Liver (tissue), 9 donors: ENCODE results near the gene KLF12. TPM values are rescaled to one million over a fixed set of nuclear protein-coding genes. Genes with fewer than 3 reads are reported as not detected.

Experiments used
- DNase-seq: peaks from one replicate; pipeline ENCODE4 v3.0.0-alpha.2; 2017; ENCODE audit warnings: low spot score
- H3K27ac ChIP-seq, 2 donors: one replicate each; pipeline ENCODE4 v1.7.0; 2013; ENCODE audit warnings: inconsistent platforms in 2 of 2, low read length in 2 of 2, control low read depth in 1 of 2, low read depth in 1 of 2, mild to moderate bottlenecking in 1 of 2
- H3K27me3 ChIP-seq, 4 donors: one replicate each; pipeline versions ENCODE4 v1.6.1 to v1.7.0; 2013; ENCODE audit warnings: low read length in 3 of 4, inconsistent platforms in 1 of 4, mild to moderate bottlenecking in 1 of 4, moderate library complexity in 1 of 4; ENCODE audit not compliant: control insufficient read depth in 4 of 4, insufficient read depth in 4 of 4
- H3K36me3 ChIP-seq, 4 donors: one replicate each; pipeline versions ENCODE4 v1.6.1 to v1.7.0; 2013; ENCODE audit warnings: low read length in 3 of 4, mild to moderate bottlenecking in 3 of 4, low read depth in 1 of 4, moderate library complexity in 1 of 4; ENCODE audit not compliant: control insufficient read depth in 4 of 4, insufficient read depth in 3 of 4
- H3K4me1 ChIP-seq, 4 donors: one replicate each; pipeline versions ENCODE4 v1.6.1 to v1.7.0; 2013; ENCODE audit warnings: low read length in 3 of 4, mild to moderate bottlenecking in 3 of 4, moderate library complexity in 1 of 4; ENCODE audit not compliant: control insufficient read depth in 4 of 4, insufficient read depth in 4 of 4
- H3K4me3 ChIP-seq, 3 donors: one replicate each; pipeline versions ENCODE4 v1.6.1 to v1.7.0; 2013; ENCODE audit warnings: low read length in 3 of 3, control low read depth in 1 of 3, low read depth in 1 of 3, mild to moderate bottlenecking in 1 of 3
- H3K9ac ChIP-seq, 2 donors: one replicate each; pipeline ENCODE4 v1.7.0; 2013; ENCODE audit warnings: low read length in 2 of 2, mild to moderate bottlenecking in 2 of 2, moderate library complexity in 2 of 2, control low read depth in 1 of 2, low read depth in 1 of 2
- H3K9me3 ChIP-seq, 4 donors: one replicate each; pipeline versions ENCODE4 v1.6.1 to v1.7.0; 2013; ENCODE audit warnings: low read length in 3 of 4; ENCODE audit not compliant: control insufficient read depth in 4 of 4
- EGR1 ChIP-seq, 2 donors: IDR thresholded peaks; 2 replicates each; pipeline ENCODE4 v1.6.1; 2016 to 2018; ENCODE audit warnings: antibody characterized with exemption in 2 of 2, low read depth in 2 of 2
- FOXA1 ChIP-seq: IDR thresholded peaks from 2 replicates; pipeline ENCODE4 v1.6.1; 2016; ENCODE audit warnings: antibody characterized with exemption
- FOXA2 ChIP-seq: IDR thresholded peaks from 2 replicates; pipeline ENCODE4 v1.6.1; 2016; ENCODE audit warnings: antibody characterized with exemption
- GABPA ChIP-seq, 2 donors: IDR thresholded peaks in 1 of 2; conservative IDR thresholded peaks in 1 of 2; 2 replicates each; pipeline ENCODE4 v1.6.1; 2016; ENCODE audit warnings: antibody characterized with exemption in 2 of 2, mild to moderate bottlenecking in 1 of 2, moderate library complexity in 1 of 2
- HNF4A ChIP-seq, 2 donors: conservative IDR thresholded peaks; 2 replicates each; pipeline ENCODE4 v1.6.1; 2016; ENCODE audit warnings: antibody characterized with exemption in 2 of 2, mild to moderate bottlenecking in 2 of 2
- JUND ChIP-seq, 2 donors: IDR thresholded peaks; 2 replicates each; pipeline ENCODE4 v1.6.1; 2016; ENCODE audit warnings: antibody characterized with exemption in 2 of 2
- NR2F2 ChIP-seq: IDR thresholded peaks from 2 replicates; pipeline ENCODE4 v1.6.1; 2016; ENCODE audit warnings: antibody characterized with exemption
- RAD21 ChIP-seq, 2 donors: IDR thresholded peaks; 2 replicates each; pipeline ENCODE4 v1.6.1; 2016; ENCODE audit warnings: antibody characterized with exemption in 2 of 2, mild to moderate bottlenecking in 2 of 2
- RXRA ChIP-seq, 2 donors: IDR thresholded peaks; 2 replicates each; pipeline ENCODE4 v1.6.1; 2017 to 2018; ENCODE audit warnings: antibody characterized with exemption in 2 of 2, mild to moderate bottlenecking in 1 of 2
- SP1 ChIP-seq: IDR thresholded peaks from 2 replicates; pipeline ENCODE4 v1.6.1; 2018; ENCODE audit warnings: antibody characterized with exemption, mild to moderate bottlenecking
- TAF1 ChIP-seq: conservative IDR thresholded peaks from 2 replicates; pipeline ENCODE4 v1.6.1; 2016; ENCODE audit warnings: antibody characterized with exemption, mild to moderate bottlenecking
- YY1 ChIP-seq: IDR thresholded peaks from 2 replicates; pipeline ENCODE4 v1.6.1; 2016; ENCODE audit warnings: antibody characterized with exemption, mild to moderate bottlenecking
- WGBS: extraction: QIAGEN DNeasy Blood & Tissue Kit; methylation state at CpG from one replicate; pipeline ENCODE4 v1.1.7; 2013; 5-methylcytosine and 5-hydroxymethylcytosine counted together
- polyA plus RNA-seq, 2 donors: library from polyadenylated mRNA; stranded (reverse) in 1 of 2; unstranded in 1 of 2; fragments of 200-250 nt in 1 of 2; fragments of >200 nt in 1 of 2; fragmentation: Nextera tagmentation in 1 of 2; extraction: Ambion mirVana in 1 of 2; gene quantifications; one replicate each; pipeline versions ENCODE4 v1.2.1 to v1.2.3, GENCODE V29; 2013 to 2015
- total RNA-seq, 2 donors: library from RNA; depleted of rRNA; stranded (reverse); fragments of >200 nt; gene quantifications; one replicate each; pipeline ENCODE4 v1.2.3, GENCODE V29; 2014
- TF ChIP-seq, protein P1 (sequence below): IDR thresholded peaks from 2 replicates; pipeline ENCODE4 v1.6.1; 2016; ENCODE audit warnings: antibody characterized with exemption
- TF ChIP-seq, protein P2 (sequence below): IDR thresholded peaks from 2 replicates; pipeline ENCODE4 v1.6.1; 2016; ENCODE audit warnings: antibody characterized with exemption
- TF ChIP-seq, protein P3 (sequence below): IDR thresholded peaks from 2 replicates; pipeline ENCODE4 v1.6.1; 2016; ENCODE audit warnings: antibody characterized with exemption, mild to moderate bottlenecking
- TF ChIP-seq, protein P4 (sequence below): IDR thresholded peaks from 2 replicates; pipeline ENCODE4 v1.6.1; 2016; ENCODE audit warnings: antibody characterized with exemption
- TF ChIP-seq, protein P5 (sequence below): fragments of 150-350 bp; IDR thresholded peaks from 2 replicates; pipeline ENCODE4 v1.5.1; 2017; ENCODE audit warnings: improper control_type of control experiment, low read depth, low read length; ENCODE audit not compliant: missing input control
- donor health status: healthy.
- donor health status: healthy.
- donor health status: healthy.
- donor health status: healthy.
- donor health status: healthy.

The KLF12 gene
- total and polyA plus RNA-seq, 4 donors = 2.4 to 15.9 (median 11.3) TPM

DNA sequence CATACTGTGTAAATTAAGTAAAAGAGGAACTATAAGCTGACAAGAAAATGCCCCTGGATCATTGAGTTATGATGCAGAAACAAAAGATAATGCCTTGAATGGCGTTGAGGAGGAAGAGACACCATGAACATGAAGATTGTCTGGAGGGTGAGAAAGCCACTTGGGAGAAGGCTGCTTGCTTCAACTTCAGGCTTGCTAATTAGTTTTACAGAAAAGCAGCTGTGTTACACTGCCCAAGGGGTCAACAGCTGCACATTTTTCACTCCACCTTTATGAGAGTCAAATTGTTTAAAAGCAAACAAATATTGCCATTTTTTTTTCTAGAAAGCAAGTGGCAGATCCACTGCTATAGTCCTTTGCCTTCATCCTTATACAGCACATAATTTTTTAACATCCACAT is 35.5 kb upstream of the KLF12 start:
- TF ChIP-seq YY1 (no peak), GABPA (IDR thresholded peaks at IDR 0.05 in 1 of 2, conservative IDR thresholded peaks at IDR 0.05 in 1 of 2) (no peak), FOXA1 (no peak), FOXA2 (no peak), RAD21 (IDR thresholded peaks at IDR 0.05) (no peak), HNF4A (conservative IDR thresholded peaks at IDR 0.05) (no peak), RXRA (IDR thresholded peaks at IDR 0.05) (no peak), EGR1 (IDR thresholded peaks at IDR 0.05; ENCODE audit: low read depth in 2 of 2) (no peak), TAF1 (no peak), SP1 (no peak), NR2F2 (no peak)
- TF ChIP-seq, protein P1, sequence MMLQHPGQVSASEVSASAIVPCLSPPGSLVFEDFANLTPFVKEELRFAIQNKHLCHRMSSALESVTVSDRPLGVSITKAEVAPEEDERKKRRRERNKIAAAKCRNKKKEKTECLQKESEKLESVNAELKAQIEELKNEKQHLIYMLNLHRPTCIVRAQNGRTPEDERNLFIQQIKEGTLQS = no peak
- TF ChIP-seq, protein P2, sequence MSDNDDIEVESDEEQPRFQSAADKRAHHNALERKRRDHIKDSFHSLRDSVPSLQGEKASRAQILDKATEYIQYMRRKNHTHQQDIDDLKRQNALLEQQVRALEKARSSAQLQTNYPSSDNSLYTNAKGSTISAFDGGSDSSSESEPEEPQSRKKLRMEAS = no peak
- TF ChIP-seq, protein P3, sequence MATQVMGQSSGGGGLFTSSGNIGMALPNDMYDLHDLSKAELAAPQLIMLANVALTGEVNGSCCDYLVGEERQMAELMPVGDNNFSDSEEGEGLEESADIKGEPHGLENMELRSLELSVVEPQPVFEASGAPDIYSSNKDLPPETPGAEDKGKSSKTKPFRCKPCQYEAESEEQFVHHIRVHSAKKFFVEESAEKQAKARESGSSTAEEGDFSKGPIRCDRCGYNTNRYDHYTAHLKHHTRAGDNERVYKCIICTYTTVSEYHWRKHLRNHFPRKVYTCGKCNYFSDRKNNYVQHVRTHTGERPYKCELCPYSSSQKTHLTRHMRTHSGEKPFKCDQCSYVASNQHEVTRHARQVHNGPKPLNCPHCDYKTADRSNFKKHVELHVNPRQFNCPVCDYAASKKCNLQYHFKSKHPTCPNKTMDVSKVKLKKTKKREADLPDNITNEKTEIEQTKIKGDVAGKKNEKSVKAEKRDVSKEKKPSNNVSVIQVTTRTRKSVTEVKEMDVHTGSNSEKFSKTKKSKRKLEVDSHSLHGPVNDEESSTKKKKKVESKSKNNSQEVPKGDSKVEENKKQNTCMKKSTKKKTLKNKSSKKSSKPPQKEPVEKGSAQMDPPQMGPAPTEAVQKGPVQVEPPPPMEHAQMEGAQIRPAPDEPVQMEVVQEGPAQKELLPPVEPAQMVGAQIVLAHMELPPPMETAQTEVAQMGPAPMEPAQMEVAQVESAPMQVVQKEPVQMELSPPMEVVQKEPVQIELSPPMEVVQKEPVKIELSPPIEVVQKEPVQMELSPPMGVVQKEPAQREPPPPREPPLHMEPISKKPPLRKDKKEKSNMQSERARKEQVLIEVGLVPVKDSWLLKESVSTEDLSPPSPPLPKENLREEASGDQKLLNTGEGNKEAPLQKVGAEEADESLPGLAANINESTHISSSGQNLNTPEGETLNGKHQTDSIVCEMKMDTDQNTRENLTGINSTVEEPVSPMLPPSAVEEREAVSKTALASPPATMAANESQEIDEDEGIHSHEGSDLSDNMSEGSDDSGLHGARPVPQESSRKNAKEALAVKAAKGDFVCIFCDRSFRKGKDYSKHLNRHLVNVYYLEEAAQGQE = no peak
- TF ChIP-seq, protein P4, sequence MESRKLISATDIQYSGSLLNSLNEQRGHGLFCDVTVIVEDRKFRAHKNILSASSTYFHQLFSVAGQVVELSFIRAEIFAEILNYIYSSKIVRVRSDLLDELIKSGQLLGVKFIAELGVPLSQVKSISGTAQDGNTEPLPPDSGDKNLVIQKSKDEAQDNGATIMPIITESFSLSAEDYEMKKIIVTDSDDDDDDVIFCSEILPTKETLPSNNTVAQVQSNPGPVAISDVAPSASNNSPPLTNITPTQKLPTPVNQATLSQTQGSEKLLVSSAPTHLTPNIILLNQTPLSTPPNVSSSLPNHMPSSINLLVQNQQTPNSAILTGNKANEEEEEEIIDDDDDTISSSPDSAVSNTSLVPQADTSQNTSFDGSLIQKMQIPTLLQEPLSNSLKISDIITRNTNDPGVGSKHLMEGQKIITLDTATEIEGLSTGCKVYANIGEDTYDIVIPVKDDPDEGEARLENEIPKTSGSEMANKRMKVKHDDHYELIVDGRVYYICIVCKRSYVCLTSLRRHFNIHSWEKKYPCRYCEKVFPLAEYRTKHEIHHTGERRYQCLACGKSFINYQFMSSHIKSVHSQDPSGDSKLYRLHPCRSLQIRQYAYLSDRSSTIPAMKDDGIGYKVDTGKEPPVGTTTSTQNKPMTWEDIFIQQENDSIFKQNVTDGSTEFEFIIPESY = no peak
- TF ChIP-seq, protein P5, sequence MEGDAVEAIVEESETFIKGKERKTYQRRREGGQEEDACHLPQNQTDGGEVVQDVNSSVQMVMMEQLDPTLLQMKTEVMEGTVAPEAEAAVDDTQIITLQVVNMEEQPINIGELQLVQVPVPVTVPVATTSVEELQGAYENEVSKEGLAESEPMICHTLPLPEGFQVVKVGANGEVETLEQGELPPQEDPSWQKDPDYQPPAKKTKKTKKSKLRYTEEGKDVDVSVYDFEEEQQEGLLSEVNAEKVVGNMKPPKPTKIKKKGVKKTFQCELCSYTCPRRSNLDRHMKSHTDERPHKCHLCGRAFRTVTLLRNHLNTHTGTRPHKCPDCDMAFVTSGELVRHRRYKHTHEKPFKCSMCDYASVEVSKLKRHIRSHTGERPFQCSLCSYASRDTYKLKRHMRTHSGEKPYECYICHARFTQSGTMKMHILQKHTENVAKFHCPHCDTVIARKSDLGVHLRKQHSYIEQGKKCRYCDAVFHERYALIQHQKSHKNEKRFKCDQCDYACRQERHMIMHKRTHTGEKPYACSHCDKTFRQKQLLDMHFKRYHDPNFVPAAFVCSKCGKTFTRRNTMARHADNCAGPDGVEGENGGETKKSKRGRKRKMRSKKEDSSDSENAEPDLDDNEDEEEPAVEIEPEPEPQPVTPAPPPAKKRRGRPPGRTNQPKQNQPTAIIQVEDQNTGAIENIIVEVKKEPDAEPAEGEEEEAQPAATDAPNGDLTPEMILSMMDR = no peak
- H3K4me3 ChIP-seq = peak overlapping the region in 1 of 3 donors; percentile 8
- H3K9me3 ChIP-seq = no peaks in the 10 kb centered on the region
- H3K36me3 ChIP-seq = no peaks in the 10 kb centered on the region
- DNase-seq = no peak
- H3K9ac ChIP-seq = peak overlapping the region in 1 of 2 donors; percentile 48
- H3K27me3 ChIP-seq = no peaks in the 10 kb centered on the region
- 34% methylated on average over 1 of the region's 1 CpG for WGBS
- H3K27ac ChIP-seq = no peak overlapping the region
- peaks cover 2 to 17% (median 10%) of the 10 kb centered on the region in 4 donors for H3K4me1 ChIP-seq

DNA sequence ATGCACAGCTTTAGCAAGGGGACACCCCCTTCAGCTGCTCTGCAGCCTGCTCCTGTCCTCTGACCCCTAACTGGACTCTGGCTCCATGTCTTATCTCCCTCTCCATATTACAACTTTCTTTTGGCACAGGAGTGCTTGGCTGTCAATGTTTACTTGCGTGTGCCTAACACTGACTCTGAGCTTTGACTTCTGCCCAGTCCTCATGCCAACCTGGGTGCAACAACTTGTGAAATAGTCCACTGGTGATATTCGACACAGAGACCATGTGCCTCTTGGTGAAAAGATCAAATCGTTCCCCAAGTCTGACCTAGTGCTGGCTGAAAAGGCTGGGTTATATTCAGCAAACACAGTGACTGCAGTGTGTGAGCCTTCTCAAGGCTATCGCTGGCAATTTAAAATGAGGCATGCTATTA is 34.1 kb upstream of the KLF12 start:
- peaks cover 2 to 22% (median 14%) of the 10 kb centered on the region in 4 donors for H3K4me1 ChIP-seq
- H3K36me3 ChIP-seq = no peaks in the 10 kb centered on the region
- H3K4me3 ChIP-seq = peak overlapping the region; percentile 42 to 78 (median 75)
- H3K27me3 ChIP-seq = no peaks in the 10 kb centered on the region
- H3K9ac ChIP-seq = peak overlapping the region; percentile 78
- 23% methylated on average over 4 of the region's 4 CpGs for WGBS
- H3K9me3 ChIP-seq = no peaks in the 10 kb centered on the region
- DNase-seq = peak; percentile 37
- H3K27ac ChIP-seq = peak overlapping the region; percentile 67 to 85
- peak; percentile 99 for TF ChIP-seq FOXA2
- peak; percentile 86 for TF ChIP-seq NR2F2
- peak in 1 of 2 donors; percentile 93 for TF ChIP-seq EGR1 (IDR thresholded peaks at IDR 0.05; ENCODE audit: low read depth in 2 of 2)
- peak in 1 of 2 donors; percentile 57 for TF ChIP-seq GABPA (IDR thresholded peaks at IDR 0.05 in 1 of 2, conservative IDR thresholded peaks at IDR 0.05 in 1 of 2)
- TF ChIP-seq YY1 = peak; percentile 89
- peak; percentile 89 to 97 for TF ChIP-seq JUND (IDR thresholded peaks at IDR 0.05)
- TF ChIP-seq, protein P3 = peak; percentile 84
- TF ChIP-seq RXRA (IDR thresholded peaks at IDR 0.05) = peak; percentile 97 to 99
- TF ChIP-seq, protein P2 = peak; percentile 99
- TF ChIP-seq, protein P5 = no peak
- peak; percentile 75 to 81 for TF ChIP-seq RAD21 (IDR thresholded peaks at IDR 0.05)
